H1 (cell line): ENCODE results near the gene SLC25A34. TPM values are rescaled to one million over a fixed set of nuclear protein-coding genes. Genes with fewer than 3 reads are reported as not detected.

Source experiments
- CTCF ChIA-PET: fragments of 300-600 bp; sonication (Branson Sonifier 250); formaldehyde crosslinking; loops from one replicate; lab custom pipeline; 2021; ENCODE audit not compliant: partially characterized antibody; lab: Charles Lee
- POLR2A ChIA-PET: fragments of 300-600 bp; sonication (Branson Sonifier 250); formaldehyde crosslinking; loops from one replicate; lab custom pipeline; 2021; ENCODE audit warnings: inconsistent platforms; ENCODE audit not compliant: partially characterized antibody; lab: Charles Lee
- DNase-seq, 2 experiments: peaks; one replicate each; pipeline versions ENCODE4 v3.0.0 to v3.0.0-alpha.2; 2010 to 2022; ENCODE audit warnings: low spot score in 2 of 2, low read depth in 1 of 2, mixed read lengths in 1 of 2
- FAIRE-seq: peaks from 2 replicates; lab custom pipeline; 2011; peaks lifted over from hg19 to GRCh38; lab: Jason Lieb, UNC
- H2AFZ ChIP-seq: 2 replicates; pipeline ENCODE4 v1.8.1; 2012; ENCODE audit warnings: low read length, inconsistent platforms
- H2AK5ac ChIP-seq: 2 replicates; pipeline ENCODE4 v1.6.1; 2013; ENCODE audit warnings: low read depth, low read length
- H2BK120ac ChIP-seq: replicated peaks from 2 replicates; pipeline ENCODE3; 2013; ENCODE audit warnings: low read depth, low read length, inconsistent platforms
- H2BK12ac ChIP-seq: 2 replicates; pipeline ENCODE4 v1.6.1; 2013; ENCODE audit warnings: low read depth, low read length
- H2BK15ac ChIP-seq: 2 replicates; pipeline ENCODE4 v1.6.1; 2013; ENCODE audit warnings: low read length
- H2BK20ac ChIP-seq: 2 replicates; pipeline ENCODE4 v1.6.1; 2013; ENCODE audit warnings: low read length
- H2BK5ac ChIP-seq: 2 replicates; pipeline ENCODE4 v1.6.1; 2013; ENCODE audit warnings: low read depth, low read length
- H3K14ac ChIP-seq: 2 replicates; pipeline ENCODE4 v1.6.1; 2013; ENCODE audit warnings: inconsistent platforms; ENCODE audit not compliant: insufficient read length
- H3K18ac ChIP-seq: 2 replicates; pipeline ENCODE4 v1.6.1; 2013; ENCODE audit warnings: low read length; ENCODE audit errors: extremely low read depth
- H3K23ac ChIP-seq: 2 replicates; pipeline ENCODE4 v1.6.1; 2013; ENCODE audit warnings: inconsistent platforms; ENCODE audit not compliant: insufficient read length
- H3K23me2 ChIP-seq: 2 replicates; pipeline ENCODE4 v1.6.1; 2013; ENCODE audit warnings: low read depth, low read length
- H3K27ac ChIP-seq: 2 replicates; pipeline ENCODE4 v1.6.1; 2011; ENCODE audit warnings: low read depth, low read length, inconsistent platforms
- H3K27me3 ChIP-seq, 4 experiments: replicated peaks in 1 of 4; 1 replicate in 1 of 4; 2 replicates in 3 of 4; pipeline versions ENCODE4 v1.6.1 to v1.8.1; 2011 to 2013; ENCODE audit warnings: low read length in 3 of 4, mild to moderate bottlenecking in 3 of 4, inconsistent platforms in 2 of 4, mixed read lengths in 2 of 4, moderate library complexity in 1 of 4; ENCODE audit not compliant: control insufficient read depth in 3 of 4, insufficient read depth in 3 of 4; ENCODE audit errors: extremely low read depth in 1 of 4
- H3K36me3 ChIP-seq, 4 experiments: 2 replicates each; pipeline versions ENCODE4 v1.6.1 to v1.8.1; 2011 to 2013; ENCODE audit warnings: mild to moderate bottlenecking in 4 of 4, low read length in 3 of 4, moderate library complexity in 2 of 4, control low read depth in 1 of 4, inconsistent platforms in 1 of 4; ENCODE audit not compliant: insufficient read depth in 4 of 4, control insufficient read depth in 2 of 4
- H3K4ac ChIP-seq: replicated peaks from 2 replicates; pipeline ENCODE3; 2013; ENCODE audit warnings: low read length, low read depth, mixed read lengths, inconsistent platforms; ENCODE audit not compliant: insufficient read length
- H3K4me1 ChIP-seq, 4 experiments: replicated peaks in 1 of 4; 1 replicate in 1 of 4; 2 replicates in 3 of 4; pipeline versions ENCODE4 v1.6.1 to v1.8.1; 2011 to 2013; ENCODE audit warnings: low read length in 3 of 4, inconsistent platforms in 2 of 4, mixed read lengths in 1 of 4; ENCODE audit not compliant: insufficient read depth in 4 of 4, control insufficient read depth in 3 of 4
- H3K4me2 ChIP-seq, 2 experiments: 2 replicates each; pipeline versions ENCODE4 v1.6.1 to v1.8.1; 2011 to 2013; ENCODE audit warnings: low read depth in 2 of 2, low read length in 2 of 2, control low read depth in 1 of 2, inconsistent platforms in 1 of 2, mild to moderate bottlenecking in 1 of 2; ENCODE audit not compliant: insufficient read depth in 1 of 2
- H3K4me3 ChIP-seq, 4 experiments: fragments of 200-600, 300-600 bp in 1 of 4; sonication (generic), shearing (Covaris generic), sonication (Bioruptor Twin) in 1 of 4; 2 replicates each; pipeline versions ENCODE4 v1.5.1 to v1.8.1; 2011 to 2016; ENCODE audit warnings: low read length in 4 of 4, low read depth in 3 of 4, control low read depth in 2 of 4, inconsistent platforms in 2 of 4, mild to moderate bottlenecking in 2 of 4, mixed read lengths in 1 of 4, moderate library complexity in 1 of 4; ENCODE audit not compliant: insufficient read depth in 2 of 4; ENCODE audit errors: extremely low read depth in 1 of 4
- H3K56ac ChIP-seq: replicated peaks from 2 replicates; pipeline ENCODE3; 2013; ENCODE audit warnings: low read depth, mild to moderate bottlenecking, mixed read lengths, low read length, inconsistent platforms; ENCODE audit not compliant: insufficient read length
- H3K79me1 ChIP-seq: 2 replicates; pipeline ENCODE4 v1.6.1; 2013; ENCODE audit warnings: low read depth, low read length, control low read depth
- H3K79me2 ChIP-seq, 2 experiments: 2 replicates each; pipeline versions ENCODE4 v1.6.1 to v1.8.1; 2012 to 2013; ENCODE audit warnings: low read length in 2 of 2, mild to moderate bottlenecking in 2 of 2, inconsistent platforms in 1 of 2; ENCODE audit not compliant: insufficient read depth in 2 of 2, control insufficient read depth in 1 of 2
- H3K9ac ChIP-seq, 4 experiments: replicated peaks in 1 of 4; 1 replicate in 1 of 4; 2 replicates in 3 of 4; pipeline versions ENCODE4 v1.6.1 to v1.8.1; 2011 to 2013; ENCODE audit warnings: low read depth in 3 of 4, low read length in 3 of 4, control low read depth in 2 of 4, mild to moderate bottlenecking in 2 of 4, moderate library complexity in 2 of 4, inconsistent platforms in 1 of 4; ENCODE audit errors: extremely low read depth in 1 of 4
- H3K9me3 ChIP-seq, 2 experiments: 2 replicates each; pipeline versions ENCODE4 v1.6.1 to v1.8.1; 2012 to 2013; ENCODE audit warnings: mild to moderate bottlenecking in 2 of 2, moderate library complexity in 2 of 2, control low read depth in 1 of 2, inconsistent platforms in 1 of 2, low read depth in 1 of 2, low read length in 1 of 2, mixed read lengths in 1 of 2; ENCODE audit not compliant: insufficient read depth in 2 of 2
- H4K20me1 ChIP-seq, 2 experiments: replicated peaks in 1 of 2; 2 replicates each; pipeline versions ENCODE3 to v1.8.1; 2011 to 2013; ENCODE audit warnings: inconsistent platforms in 2 of 2, low read length in 2 of 2, mild to moderate bottlenecking in 1 of 2; ENCODE audit not compliant: insufficient read depth in 2 of 2, control insufficient read depth in 1 of 2
- H4K5ac ChIP-seq: 2 replicates; pipeline ENCODE4 v1.6.1; 2013; ENCODE audit warnings: low read length, low read depth, mixed read lengths, inconsistent platforms; ENCODE audit not compliant: insufficient read length
- H4K8ac ChIP-seq: 2 replicates; pipeline ENCODE4 v1.8.0; 2013; ENCODE audit warnings: mild to moderate bottlenecking, moderate library complexity, low read length, inconsistent platforms; ENCODE audit not compliant: insufficient read depth; ENCODE audit errors: extremely low read depth
- H4K91ac ChIP-seq: replicated peaks from 2 replicates; pipeline ENCODE3; 2013; ENCODE audit warnings: low read length, mixed read lengths, inconsistent platforms; ENCODE audit not compliant: insufficient read length
- ASH2L ChIP-seq: fragments of 200-600, 300-600 bp; sonication (generic); IDR thresholded peaks from one replicate; pipeline ENCODE4 v1.7.1; 2017; ENCODE audit warnings: low read length
- BRCA1 ChIP-seq: IDR thresholded peaks from 2 replicates; pipeline ENCODE4 v1.6.1; 2012; ENCODE audit warnings: low read depth, low read length, improper control_type of control experiment
- CEBPB ChIP-seq: IDR thresholded peaks from 2 replicates; pipeline ENCODE4 v1.6.1; 2012; ENCODE audit warnings: low read depth, low read length
- HDAC6 ChIP-seq: IDR thresholded peaks from one replicate; pipeline ENCODE4 v1.7.1; 2012; ENCODE audit warnings: low read depth, mild to moderate bottlenecking, inconsistent platforms, low read length, moderate library complexity
- KDM5A ChIP-seq: fragments of 200-600 bp; IDR thresholded peaks from 2 replicates; pipeline ENCODE4 v1.7.1; 2012; ENCODE audit warnings: mild to moderate bottlenecking, low read length, inconsistent platforms, mixed read lengths
- RXRA ChIP-seq: IDR thresholded peaks from 2 replicates; pipeline ENCODE4 v1.6.1; 2011; ENCODE audit warnings: low read depth, mild to moderate bottlenecking, low read length, moderate library complexity; ENCODE audit not compliant: insufficient read depth
- SAP30 ChIP-seq: fragments of 300-600 bp; sonication (generic); IDR thresholded peaks from 2 replicates; pipeline ENCODE4 v1.7.1; 2012; ENCODE audit warnings: low read length, moderate library complexity, mild to moderate bottlenecking, inconsistent platforms; ENCODE audit not compliant: insufficient read depth, insufficient replicate concordance
- SUZ12 ChIP-seq: fragments of 200-600 bp; sonication (generic); IDR thresholded peaks from 2 replicates; pipeline ENCODE4 v1.6.1; 2012; ENCODE audit warnings: mild to moderate bottlenecking, inconsistent platforms, low read length, moderate library complexity, mixed read lengths
- TAF7 ChIP-seq: optimal IDR thresholded peaks from 2 replicates; pipeline ENCODE3; 2011; ENCODE audit warnings: low read depth, mild to moderate bottlenecking, inconsistent platforms, low read length, moderate library complexity, borderline replicate concordance
- TBP ChIP-seq: IDR thresholded peaks from 2 replicates; pipeline ENCODE4 v1.6.1; 2011; ENCODE audit warnings: low read depth, low read length, improper control_type of control experiment
- TEAD4 ChIP-seq: IDR thresholded peaks from 2 replicates; pipeline ENCODE4 v1.6.1; 2012; ENCODE audit warnings: low read depth, low read length, inconsistent platforms, mixed read lengths
- YY1 ChIP-seq: IDR thresholded peaks from 2 replicates; pipeline ENCODE4 v1.6.1; 2011; ENCODE audit warnings: low read depth, mild to moderate bottlenecking, low read length
- WGBS, 2 experiments: shearing (Covaris generic) in 1 of 2; methylation state at CpG; one replicate each; pipeline versions ENCODE4 v1.1.6 to v1.1.7; 2013 to 2015; ENCODE audit warnings: low lambda C conversion rate in 2 of 2, mixed read lengths in 2 of 2, inconsistent platforms in 1 of 2, low coverage in 1 of 2, missing lambda C conversion rate in 1 of 2; ENCODE audit not compliant: insufficient replicate concordance in 2 of 2, insufficient coverage in 1 of 2, insufficient read length in 1 of 2; ENCODE audit errors: extremely low coverage in 1 of 2, missing lambda C conversion rate in 1 of 2; 5-methylcytosine and 5-hydroxymethylcytosine counted together
- polyA plus RNA-seq, 7 experiments: library from polyadenylated mRNA; depleted of rRNA in 3 of 7; stranded (reverse) in 5 of 7; unstranded in 2 of 7; fragments of >200 nt in 5 of 7; fragments of 200-250 nt in 2 of 7; gene quantifications; 1 replicate in 5 of 7; 2 replicates in 1 of 7; 4 replicates in 1 of 7; pipeline versions ENCODE4 v1.2.1 to v1.2.3, GENCODE V29; 2011 to 2013; ENCODE audit warnings: missing spikeins in 2 of 7, mixed read lengths in 2 of 7
- total RNA-seq: library from RNA; stranded (reverse); fragmentation: NEBNext Ultra II Directional; extraction: Animal tissue kit (Norgen Biotek cat#: 25700); gene quantifications from 2 replicates; pipeline ENCODE4 v1.2.1, GENCODE V29; 2021

Gene SLC25A34
- total and polyA plus RNA-seq, 2 of the 8 experiments (the other 6 are each of a cell fraction or from before 2014, with no cell fraction given), result 0.48 to 0.62 TPM

GRCh38 chr1:15734296-15734695 is 1.8 kb upstream of the SLC25A34 start:
- Histone ChIP-seq H3K56ac (no peak overlapping the region), H3K23ac (no peak overlapping the region), H3K4me2 (no peak overlapping the region), H3K9me3 (no peaks in the 10 kb centered on the region), H3K79me1 (no peaks in the 10 kb centered on the region), H3K4ac (no peak overlapping the region), H4K5ac (no peak overlapping the region), H3K36me3 (peaks cover 2 to 13% (median 3%) of the 10 kb centered on the region in 4 experiments; a peak in 6 of 8 replicates), H2AFZ (no peak overlapping the region), H3K79me2 (no peaks in the 10 kb centered on the region), H3K27me3 (no peaks in the 10 kb centered on the region), H3K18ac (no peak overlapping the region), H2BK20ac (no peak overlapping the region), H2BK12ac (no peak overlapping the region), H3K27ac (no peak overlapping the region), H3K4me1 (peaks cover 0 to 14% (median 4%) of the 10 kb centered on the region in 4 experiments; a peak in 4 of 7 replicates), H4K8ac (no peak overlapping the region), H2BK5ac (no peak overlapping the region), H2BK120ac (no peak overlapping the region), H3K23me2 (no peaks in the 10 kb centered on the region), H2AK5ac (no peak overlapping the region), H3K4me3 (no peak overlapping the region), H3K14ac (no peak overlapping the region), H2BK15ac (no peak overlapping the region), H4K20me1 (peaks cover 4 to 7% of the 10 kb centered on the region in 2 experiments), H4K91ac (no peak overlapping the region), H3K9ac (no peak overlapping the region)
- POLR2A ChIA-PET, result interaction anchor here (0.7 kb wide), 1 partner anchor 22 kb away, joined by 3 read pairs; no protein-coding TSS in a partner anchor
- WGBS, 2 experiments, result 90% methylated on average over 10 of the region's 13 CpGs; no CpG with 5 or more reads in 1 of the 2 experiments
- CTCF ChIA-PET, result interaction anchor here (0.7 to 5.4 kb wide), 3 partner anchors 6 to 58 kb away, joined by 3 to 35 read pairs (median 4); partner anchors contain the start of gene TMEM82
- no peak for TF ChIP-seq TBP
- no peak for TF ChIP-seq CEBPB
- TF ChIP-seq RXRA, result no peak
- TF ChIP-seq HDAC6, result no peak
- TF ChIP-seq KDM5A, result no peak
- no peak for TF ChIP-seq ASH2L
- TF ChIP-seq TEAD4, result no peak
- TF ChIP-seq SAP30, result no peak
- no peak for TF ChIP-seq TAF7
- TF ChIP-seq BRCA1, result no peak
- TF ChIP-seq YY1, result no peak
- TF ChIP-seq SUZ12, result no peak
- no peak for FAIRE-seq
- no peak for DNase-seq
